PC-3 (cell line): Measurements from ENCODE around the gene DNM3. TPM values are rescaled to one million over a fixed set of nuclear protein-coding genes. Genes with fewer than 3 reads are reported as not detected.

ENCODE experiments used
- ATAC-seq: fragments of 200-7000 bp; cut with Tn5 transposase; 2 replicates; pipeline ENCODE4 v1.9.1; 2020; ENCODE audit warnings: mild to moderate bottlenecking, moderate library complexity
- BruUV-seq: library from RNA; stranded (reverse); fragments of 400-500 nt; replicated peaks from 2 replicates; lab custom pipeline; 2021; lab: Mats Ljungman, UMichigan
- CTCF ChIA-PET: fragments of 300-600 bp; sonication (Branson Sonifier 250); formaldehyde crosslinking; loops from one replicate; lab custom pipeline; 2022; ENCODE audit warnings: antibody characterized with exemption; lab: Charles Lee
- POLR2A ChIA-PET: fragments of 300-600 bp; sonication (Branson Sonifier 250); formaldehyde crosslinking; loops from one replicate; lab custom pipeline; 2022; ENCODE audit warnings: antibody characterized with exemption; ENCODE audit not compliant: unreplicated experiment; lab: Charles Lee
- DNase-seq: peaks from one replicate; pipeline ENCODE4 v3.0.0-alpha.2; 2015
- H2AFZ ChIP-seq: fragments of 300-600 bp; sonication (generic); 2 replicates; pipeline ENCODE4 v1.6.0; 2016; ENCODE audit warnings: antibody characterized with exemption, low read length
- H3F3A ChIP-seq: fragments of 300-600 bp; sonication (generic); one replicate; pipeline ENCODE4 v1.6.0; 2017; ENCODE audit warnings: antibody characterized with exemption, low read length, control low read depth, mild to moderate bottlenecking; ENCODE audit not compliant: unreplicated experiment
- H3K27ac ChIP-seq: fragments of 300-600 bp; sonication (generic); 2 replicates; pipeline ENCODE4 v1.5.1; 2016; ENCODE audit warnings: mild to moderate bottlenecking, low read length
- H3K27me3 ChIP-seq: fragments of 300-600 bp; sonication (generic); 2 replicates; pipeline ENCODE4 v1.6.1; 2016; ENCODE audit warnings: low read length, mixed read lengths
- H3K36me3 ChIP-seq: fragments of 300-600 bp; sonication (generic); 2 replicates; pipeline ENCODE4 v1.6.1; 2016; ENCODE audit warnings: low read depth, mixed run types, low read length, mixed read lengths
- H3K4me1 ChIP-seq: fragments of 300-600 bp; sonication (generic); 2 replicates; pipeline ENCODE4 v1.5.1; 2016; ENCODE audit warnings: low read length; ENCODE audit not compliant: insufficient read depth
- H3K4me2 ChIP-seq: fragments of 300-600 bp; sonication (generic); 2 replicates; pipeline ENCODE4 v1.6.0; 2016; ENCODE audit warnings: low read length
- H3K4me3 ChIP-seq: fragments of 300-600 bp; sonication (generic); 2 replicates; pipeline ENCODE4 v1.5.1; 2016; ENCODE audit warnings: mild to moderate bottlenecking, low read length, mixed read lengths
- H3K79me2 ChIP-seq: fragments of 300-600 bp; sonication (generic); 2 replicates; pipeline ENCODE4 v1.6.1; 2017; ENCODE audit warnings: low read length, mixed read lengths
- H3K9ac ChIP-seq: fragments of 300-600 bp; sonication (generic); 2 replicates; pipeline ENCODE4 v1.6.0; 2016; ENCODE audit warnings: mild to moderate bottlenecking, low read length
- H3K9me2 ChIP-seq: fragments of 300-600 bp; sonication (generic); replicated peaks from 2 replicates; pipeline ENCODE4 v1.6.1; 2016; ENCODE audit warnings: mixed run types, low read length, mixed read lengths
- H3K9me3 ChIP-seq: fragments of 300-600 bp; sonication (generic); 2 replicates; pipeline ENCODE4 v1.6.1; 2016; ENCODE audit warnings: low read length, mixed read lengths
- H4K20me1 ChIP-seq: fragments of 300-600 bp; sonication (generic); 2 replicates; pipeline ENCODE4 v1.6.1; 2016; ENCODE audit warnings: low read length, mixed read lengths
- EZH2 ChIP-seq: fragments of 300-600 bp; sonication (generic); IDR thresholded peaks from one replicate; pipeline ENCODE4 v1.6.1; 2017; ENCODE audit warnings: antibody characterized with exemption, mild to moderate bottlenecking, low read length; ENCODE audit not compliant: unreplicated experiment
- EZH2phosphoT487 ChIP-seq: fragments of 300-600 bp; sonication (generic); IDR thresholded peaks from 2 replicates; pipeline ENCODE4 v1.6.1; 2018; ENCODE audit warnings: mild to moderate bottlenecking, antibody characterized with exemption, low read length, borderline replicate concordance
- intact Hi-C: fragments of 100-400 bp; cut with micrococcal nuclease; formaldehyde crosslinking; loops from 2 replicates; pipeline ENCODE4 v1.9.0; 2023
- total RNA-seq: library from RNA; depleted of rRNA; stranded (reverse); fragments of >200 nt; gene quantifications from 2 replicates; pipeline ENCODE4 v1.2.3, GENCODE V29; 2014
- TF ChIP-seq, protein P1 (sequence below): fragments of 300-600 bp; sonication (generic); conservative IDR thresholded peaks from 2 replicates; pipeline ENCODE4 v1.5.1; 2017; ENCODE audit warnings: antibody characterized with exemption, low read depth, mild to moderate bottlenecking, low read length

DNM3 gene
- total RNA-seq, 1 experiment from 2014 or later, result 0.98 TPM

DNA sequence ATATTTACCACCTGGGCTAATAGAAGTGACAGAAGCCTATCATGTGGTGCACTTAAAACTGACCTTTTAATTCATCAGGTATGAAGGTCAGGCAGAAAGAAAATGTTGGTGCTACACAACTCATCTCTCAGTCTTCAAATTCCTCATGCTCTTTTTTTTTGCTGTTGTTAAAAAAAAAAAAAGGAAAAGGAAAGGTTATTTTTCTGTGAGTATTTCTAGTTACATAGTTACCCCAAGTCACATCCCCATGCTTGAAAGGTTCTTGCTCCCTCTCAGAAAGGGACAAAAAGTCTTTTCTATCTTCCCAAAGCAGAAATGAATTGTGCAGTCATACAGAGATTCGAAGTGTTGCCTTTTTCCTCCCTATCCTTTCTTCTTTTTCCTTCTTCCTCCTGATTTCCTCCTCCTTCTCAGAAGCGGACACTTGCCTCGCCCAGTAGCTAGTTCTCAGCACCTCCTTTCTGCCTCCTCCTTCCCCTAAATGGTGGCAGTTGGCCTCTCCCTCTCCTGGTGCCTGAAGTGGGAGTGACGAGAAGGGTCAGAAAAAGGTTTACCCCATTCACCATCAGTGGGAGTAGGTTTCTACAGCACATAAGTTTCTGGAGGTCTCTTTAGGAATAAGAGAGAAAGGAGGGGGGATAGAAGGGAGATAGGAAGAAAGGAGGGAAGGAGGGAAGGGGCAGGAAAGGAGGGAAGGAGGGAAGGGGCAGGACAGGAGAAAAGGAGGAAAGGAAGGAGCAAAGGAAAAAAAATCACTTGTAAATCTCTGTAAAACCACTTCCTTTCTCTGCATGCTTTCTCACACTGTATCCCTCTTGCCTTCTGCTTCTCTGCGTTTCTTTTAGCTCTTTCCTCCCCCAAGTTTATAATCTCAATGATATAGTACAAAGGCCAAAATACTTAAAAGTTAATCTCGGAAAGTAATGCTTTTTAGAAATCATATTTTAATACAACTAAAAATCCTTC, 558.7 kb downstream of the DNM3 start:
- Histone ChIP-seq H3F3A (no peaks in the 10 kb centered on the region), H3K79me2 (no peaks in the 10 kb centered on the region), H3K27me3 (no peaks in the 10 kb centered on the region), H3K9me3 (no peaks in the 10 kb centered on the region), H3K4me1 (peaks cover 41% of the 10 kb centered on the region), H3K4me3 (no peak overlapping the region), H2AFZ (peak overlapping the region; percentile 72), H3K9me2 (no peaks in the 10 kb centered on the region), H3K36me3 (no peaks in the 10 kb centered on the region), H4K20me1 (no peaks in the 10 kb centered on the region), H3K9ac (peak overlapping the region; percentile 28), H3K27ac (peak overlapping the region; percentile 26), H3K4me2 (peak overlapping the region; percentile 27)
- POLR2A ChIA-PET, result interaction anchor here (0.5 to 1.2 kb wide), 6 partner anchors 42 to 915 kb away, joined by 3 to 7 read pairs (median 4); no protein-coding TSS in a partner anchor
- no TSS peak for BruUV-seq
- no peak for DNase-seq
- peak; percentile 16 for ATAC-seq
- TF ChIP-seq EZH2 (no peak), EZH2phosphoT487 (no peak)
- TF ChIP-seq, protein P1, sequence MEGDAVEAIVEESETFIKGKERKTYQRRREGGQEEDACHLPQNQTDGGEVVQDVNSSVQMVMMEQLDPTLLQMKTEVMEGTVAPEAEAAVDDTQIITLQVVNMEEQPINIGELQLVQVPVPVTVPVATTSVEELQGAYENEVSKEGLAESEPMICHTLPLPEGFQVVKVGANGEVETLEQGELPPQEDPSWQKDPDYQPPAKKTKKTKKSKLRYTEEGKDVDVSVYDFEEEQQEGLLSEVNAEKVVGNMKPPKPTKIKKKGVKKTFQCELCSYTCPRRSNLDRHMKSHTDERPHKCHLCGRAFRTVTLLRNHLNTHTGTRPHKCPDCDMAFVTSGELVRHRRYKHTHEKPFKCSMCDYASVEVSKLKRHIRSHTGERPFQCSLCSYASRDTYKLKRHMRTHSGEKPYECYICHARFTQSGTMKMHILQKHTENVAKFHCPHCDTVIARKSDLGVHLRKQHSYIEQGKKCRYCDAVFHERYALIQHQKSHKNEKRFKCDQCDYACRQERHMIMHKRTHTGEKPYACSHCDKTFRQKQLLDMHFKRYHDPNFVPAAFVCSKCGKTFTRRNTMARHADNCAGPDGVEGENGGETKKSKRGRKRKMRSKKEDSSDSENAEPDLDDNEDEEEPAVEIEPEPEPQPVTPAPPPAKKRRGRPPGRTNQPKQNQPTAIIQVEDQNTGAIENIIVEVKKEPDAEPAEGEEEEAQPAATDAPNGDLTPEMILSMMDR, result no peak; the same call in 1 of the 2 replicates
- intact Hi-C loops, result loop anchor here (1.0 to 10.0 kb wide), 13 partner anchors 41 to 962 kb away; partner anchors contain the start of gene PRRC2C
- CTCF ChIA-PET, result interaction anchor here (0.6 to 2.9 kb wide), 21 partner anchors 11 to 882 kb away, joined by 3 to 43 read pairs (median 4); no protein-coding TSS in a partner anchor

DNA sequence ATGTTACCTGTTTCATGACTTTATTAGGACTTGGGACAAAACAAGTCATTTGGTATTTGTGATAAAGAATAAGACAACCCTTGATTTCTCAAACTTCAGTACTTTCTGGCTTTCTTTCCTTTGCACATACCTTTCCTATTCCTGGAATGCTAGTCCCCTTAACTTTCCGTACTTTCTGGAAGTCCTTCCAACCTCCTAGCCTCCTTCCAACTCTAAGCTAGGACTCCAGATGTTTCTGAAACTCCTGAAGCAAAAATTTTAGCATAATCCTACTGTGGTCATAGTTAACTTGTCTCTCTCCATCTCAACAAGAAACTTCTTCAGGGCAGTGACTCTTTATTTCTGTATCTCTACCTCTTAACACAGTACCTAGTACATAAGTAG, 559.4 kb downstream of the DNM3 start:
- no peaks in the 10 kb centered on the region for H3K79me2 ChIP-seq
- DNase-seq (no peak), ATAC-seq (no peak)
- H3F3A ChIP-seq, result no peaks in the 10 kb centered on the region
- peak overlapping the region; percentile 26; the same call in 1 of the 2 replicates for H3K27ac ChIP-seq
- no peak for TF ChIP-seq EZH2phosphoT487
- TF ChIP-seq EZH2, result no peak
- TF ChIP-seq, protein P1, result no peak
- no TSS peak for BruUV-seq
- no peak overlapping the region for H3K9ac ChIP-seq
- no peaks in the 10 kb centered on the region for H3K27me3 ChIP-seq
- no peaks in the 10 kb centered on the region for H4K20me1 ChIP-seq
- H3K36me3 ChIP-seq, result no peaks in the 10 kb centered on the region
- peaks cover 43% of the 10 kb centered on the region for H3K4me1 ChIP-seq
- H3K9me3 ChIP-seq, result no peaks in the 10 kb centered on the region
- peak overlapping the region; percentile 27; the same call in 1 of the 2 replicates for H3K4me2 ChIP-seq
- ChIA-PET CTCF (interaction anchor here (0.8 to 2.9 kb wide), 3 partner anchors 20 to 398 kb away, joined by 4 to 43 read pairs (median 17); no protein-coding TSS in a partner anchor), POLR2A (no interaction called here)
- H2AFZ ChIP-seq, result peak overlapping the region; percentile 72
- no peaks in the 10 kb centered on the region for H3K9me2 ChIP-seq
- intact Hi-C loops, result loop anchor here (10.0 kb wide), 1 partner anchor 856 kb away; no protein-coding TSS in a partner anchor
- H3K4me3 ChIP-seq, result no peak overlapping the region
